ENCODE results near the gene MEGF6.

Gene MEGF6

DNA sequence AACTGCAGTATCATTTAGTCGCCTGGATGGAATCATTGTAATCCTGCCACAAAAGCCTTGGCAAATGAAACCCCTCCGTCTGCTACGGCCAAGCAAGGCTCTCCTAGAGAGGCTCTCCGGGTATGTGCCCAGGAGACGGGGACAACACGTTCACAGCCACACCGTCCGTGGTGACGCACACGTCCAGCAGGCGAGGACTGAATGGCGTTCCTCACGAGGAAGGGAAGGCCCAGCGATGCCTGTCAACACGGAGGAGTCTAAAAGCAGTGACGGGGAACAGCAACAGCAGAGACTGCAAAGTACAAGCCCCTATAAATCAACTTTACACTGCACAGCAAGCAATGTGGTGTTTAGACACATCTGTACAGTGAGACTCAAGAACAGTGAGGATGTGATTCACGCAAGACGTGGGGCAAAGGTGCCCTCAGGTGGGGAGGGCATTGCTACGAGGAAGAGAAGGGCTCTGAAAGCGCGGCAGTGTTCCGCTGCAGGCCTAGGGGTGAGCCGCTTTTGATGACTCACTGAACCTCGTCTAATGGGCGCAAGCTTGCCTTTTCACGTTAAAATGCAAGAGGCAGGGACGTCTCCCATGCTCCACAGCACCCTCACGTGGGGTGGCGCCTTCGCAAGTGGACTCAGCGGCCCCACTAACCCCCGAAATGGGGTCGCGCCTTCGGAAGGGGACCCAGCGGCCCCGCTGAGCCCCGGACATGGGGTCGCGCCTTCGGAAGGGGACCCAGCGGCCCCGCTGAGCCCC lies 31.8 kb upstream of the MEGF6 start:
- DNase-seq = no peak

DNA sequence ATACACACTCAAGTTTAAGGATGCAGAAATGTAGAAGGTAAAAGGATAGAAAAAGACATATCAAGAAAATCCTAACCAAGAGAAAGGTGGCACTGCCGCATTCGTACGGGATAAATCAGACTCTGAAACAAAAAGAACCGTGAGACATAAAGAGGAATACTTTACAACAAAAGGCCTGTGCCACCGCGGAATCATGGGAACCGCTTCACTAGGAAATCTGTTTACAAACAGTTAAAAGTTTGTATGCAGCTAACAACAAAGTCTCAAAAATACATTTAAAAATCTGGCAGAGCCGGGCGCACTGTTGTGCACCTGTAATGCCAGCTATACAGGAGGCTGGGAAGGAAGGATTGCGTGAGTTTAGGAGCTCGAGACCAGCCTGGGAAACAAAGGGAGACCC lies 30.5 kb upstream of the MEGF6 start:
- no peak for DNase-seq

DNA sequence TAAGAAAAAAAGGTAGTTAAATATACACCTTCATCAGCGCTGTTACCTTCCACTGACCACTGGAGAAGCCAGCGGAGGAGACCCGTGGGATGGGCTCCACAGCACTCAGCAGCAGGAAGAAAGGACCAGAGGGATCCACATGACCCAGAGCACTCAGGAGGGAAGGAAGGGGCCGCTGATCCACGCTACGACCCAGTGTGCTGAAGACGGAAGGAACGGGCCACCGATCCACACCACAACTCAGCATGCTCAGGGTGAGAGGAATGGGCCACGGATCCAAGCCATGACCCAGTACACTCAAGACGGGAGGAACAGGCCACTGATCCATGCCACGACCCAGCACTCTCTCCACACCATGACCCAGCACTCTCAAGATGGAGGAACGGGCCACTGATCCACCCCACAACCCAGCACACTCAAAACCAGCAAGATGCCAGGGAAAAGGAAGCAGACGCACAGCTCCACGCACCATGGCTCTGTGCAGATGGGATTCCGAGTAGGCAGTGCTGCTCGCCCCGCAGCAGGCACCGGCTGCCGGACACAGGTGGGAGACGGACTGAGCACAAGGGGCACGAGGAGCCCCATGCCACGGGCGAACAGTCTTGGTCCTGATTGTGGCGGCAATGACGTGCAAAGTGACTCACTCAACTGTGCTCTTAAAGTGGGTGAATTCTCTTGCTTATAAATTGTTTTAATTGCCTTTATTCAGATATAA lies 29.9 kb upstream of the MEGF6 start:
- no peak for DNase-seq

DNA sequence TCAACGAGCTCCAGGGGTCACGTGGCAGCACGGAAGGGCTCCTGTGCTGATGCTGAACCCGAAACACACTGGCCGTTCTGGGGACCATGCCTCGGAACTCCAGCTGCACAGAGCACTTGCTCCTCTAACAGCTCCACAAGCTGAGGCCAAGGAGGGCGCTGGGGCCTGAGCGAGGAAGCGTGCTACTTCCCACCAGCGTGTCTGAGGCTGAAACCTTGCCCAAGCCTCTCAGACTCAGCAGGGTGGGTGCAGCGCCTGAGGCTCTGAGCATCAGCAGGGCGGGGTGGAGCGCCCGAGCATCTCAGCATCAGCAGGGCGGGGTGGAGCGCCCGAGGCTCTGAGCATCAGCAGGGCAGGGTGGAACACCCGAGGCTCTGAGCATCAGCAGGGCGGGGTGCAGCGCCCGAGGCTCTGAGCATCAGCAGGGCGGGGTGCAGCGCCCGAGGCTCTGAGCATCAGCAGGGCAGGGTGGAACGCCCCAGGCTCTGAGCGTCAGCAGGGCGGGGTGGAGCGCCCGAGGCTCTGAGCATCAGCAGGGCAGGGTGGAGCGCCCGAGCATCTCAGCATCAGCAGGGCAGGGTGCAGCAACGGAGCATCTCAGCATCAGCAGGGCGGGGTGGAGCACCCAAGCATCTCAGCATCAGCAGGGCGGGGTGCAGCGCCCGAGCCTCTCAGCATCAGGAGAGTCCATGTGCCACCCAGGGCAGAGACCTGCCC lies 29.0 kb upstream of the MEGF6 start:
- DNase-seq = no peak

DNA sequence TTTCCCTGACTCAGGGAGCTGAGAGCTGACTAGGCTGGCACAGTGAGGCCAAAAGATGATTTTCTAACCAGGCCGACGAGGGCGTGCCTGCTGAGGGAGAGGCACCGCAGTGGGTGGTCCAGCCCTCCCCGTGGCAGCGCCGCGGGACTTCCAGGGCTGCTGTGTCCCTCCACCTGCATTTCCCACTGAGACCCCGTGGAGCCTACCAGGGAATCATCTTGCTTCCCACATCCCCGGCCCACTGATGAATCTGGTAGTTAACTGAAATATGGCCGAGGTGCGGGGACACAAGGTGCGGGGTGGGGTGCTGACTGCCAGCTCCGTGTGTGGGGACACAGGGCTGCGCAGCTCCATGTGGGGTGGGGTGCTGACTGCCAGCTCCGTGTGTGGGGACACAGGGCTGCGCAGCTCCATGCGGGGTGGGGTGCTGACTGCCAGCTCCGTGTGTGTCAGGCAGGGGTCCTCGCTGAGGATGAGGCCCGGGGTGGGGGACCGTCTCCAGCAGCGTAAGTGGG lies 28.1 kb upstream of the MEGF6 start:
- DNase-seq = no peak

DNA sequence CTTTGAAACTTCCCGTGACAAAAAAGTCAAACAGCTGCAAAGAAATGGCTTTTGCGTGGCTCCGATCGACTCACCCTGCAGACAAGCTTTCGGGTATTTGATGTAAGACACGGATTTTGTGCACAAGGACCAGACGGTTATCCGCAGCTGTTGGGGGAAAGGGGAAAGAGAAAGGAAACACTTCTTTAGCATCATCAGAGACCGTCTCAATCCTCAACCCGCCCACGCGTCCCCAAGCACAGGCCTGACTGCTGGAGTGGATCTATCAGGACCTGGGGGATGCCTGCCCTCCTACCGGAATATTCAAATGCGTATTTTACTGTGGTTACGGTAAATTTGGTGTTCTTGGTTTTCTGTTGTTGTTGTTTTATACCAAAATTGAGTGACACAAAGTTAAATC lies 27.4 kb upstream of the MEGF6 start:
- DNase-seq = no peak

DNA sequence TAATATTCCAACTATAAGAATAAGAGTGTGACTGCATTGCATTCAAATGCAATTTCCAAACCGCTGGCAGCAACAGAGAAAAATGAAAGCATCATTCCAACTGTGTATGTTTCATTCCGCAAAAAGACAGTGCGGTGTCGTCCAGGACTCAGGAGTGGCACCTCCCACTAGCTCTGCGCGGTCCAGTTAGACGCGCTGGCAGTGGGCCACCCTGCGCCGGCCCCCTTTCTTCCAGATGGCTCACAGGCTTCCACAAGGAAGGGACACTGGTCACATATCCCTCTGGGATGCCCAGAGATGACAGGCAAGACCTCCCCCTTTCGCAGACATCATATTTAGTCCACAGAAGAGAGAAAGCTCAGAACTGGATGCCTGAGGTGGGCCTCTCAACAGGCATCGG lies 26.7 kb upstream of the MEGF6 start:
- no peak for DNase-seq

DNA sequence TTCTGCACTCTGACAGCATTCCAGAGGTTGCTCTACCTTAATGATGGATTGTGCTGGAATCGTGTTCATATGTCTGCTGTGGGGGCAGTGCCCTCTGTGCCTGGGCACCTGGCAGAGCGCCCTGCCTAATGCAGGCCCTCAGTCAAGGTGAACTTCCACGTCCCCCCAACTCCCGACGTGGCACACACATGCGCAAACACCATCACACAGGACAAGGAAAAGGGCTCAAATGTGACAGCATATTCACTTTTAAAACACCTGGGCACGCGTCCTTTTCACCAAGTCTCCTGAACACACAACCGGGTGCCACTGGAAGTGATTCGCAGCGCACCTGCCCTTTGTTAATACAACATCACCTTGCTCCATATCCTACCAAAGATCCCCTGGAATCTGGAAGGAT lies 25.2 kb upstream of the MEGF6 start:
- no peak for DNase-seq

DNA sequence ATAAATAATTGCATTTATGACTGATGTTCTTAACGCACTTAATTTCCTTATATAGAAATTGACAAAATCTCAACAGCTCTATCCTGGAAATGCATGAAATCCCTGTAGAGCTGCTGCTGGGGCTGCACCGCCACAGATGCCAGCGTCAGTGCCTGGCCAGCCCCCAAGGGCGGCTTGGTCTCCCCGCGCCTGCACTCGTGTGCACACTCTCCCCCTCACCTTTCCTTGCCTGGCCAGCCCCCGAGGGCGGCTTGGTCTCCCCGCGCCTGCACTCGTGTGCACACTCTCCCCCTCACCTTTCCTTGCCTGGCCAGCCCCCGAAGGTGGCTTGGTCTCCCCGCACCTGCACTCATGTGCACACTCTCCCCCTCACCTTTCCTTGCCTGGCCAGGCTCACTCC lies 24.8 kb upstream of the MEGF6 start:
- DNase-seq = no peak

DNA sequence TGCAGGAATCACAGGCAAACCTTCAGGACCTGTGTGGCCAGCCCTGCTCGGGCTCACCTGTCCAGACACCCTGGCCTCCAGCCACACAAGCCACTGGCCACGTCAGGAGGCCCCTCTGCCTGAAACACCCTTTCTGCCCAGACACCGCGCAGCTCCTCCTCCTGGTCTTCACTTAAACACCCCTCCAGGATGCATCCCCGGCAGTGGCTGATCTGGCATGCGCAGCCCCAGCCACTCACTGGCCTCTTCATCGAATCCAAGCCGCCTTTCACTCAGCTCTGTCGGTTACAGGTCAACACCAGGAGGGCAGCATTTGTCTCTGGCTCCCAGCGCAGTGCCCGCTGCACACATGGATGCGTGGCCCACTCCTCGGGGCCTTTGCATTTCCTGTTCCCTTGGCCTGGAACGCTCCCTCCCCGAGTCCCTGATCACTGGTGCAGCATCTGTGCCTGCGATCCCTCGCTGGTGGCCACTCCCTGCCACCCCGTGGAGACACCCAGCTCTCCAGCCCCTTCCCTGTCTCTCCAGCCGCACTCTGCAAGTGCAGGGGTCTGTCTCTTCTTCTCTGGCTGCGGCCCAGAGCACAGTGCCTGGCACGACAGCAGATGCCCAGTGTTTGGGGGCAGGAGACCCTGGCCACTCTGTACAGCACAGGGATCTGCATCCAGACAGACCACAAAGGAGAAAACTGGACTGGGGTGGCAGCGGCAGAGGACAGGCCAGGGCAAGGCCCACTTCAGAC lies 22.9 kb upstream of the MEGF6 start:
- DNase-seq = no peak

DNA sequence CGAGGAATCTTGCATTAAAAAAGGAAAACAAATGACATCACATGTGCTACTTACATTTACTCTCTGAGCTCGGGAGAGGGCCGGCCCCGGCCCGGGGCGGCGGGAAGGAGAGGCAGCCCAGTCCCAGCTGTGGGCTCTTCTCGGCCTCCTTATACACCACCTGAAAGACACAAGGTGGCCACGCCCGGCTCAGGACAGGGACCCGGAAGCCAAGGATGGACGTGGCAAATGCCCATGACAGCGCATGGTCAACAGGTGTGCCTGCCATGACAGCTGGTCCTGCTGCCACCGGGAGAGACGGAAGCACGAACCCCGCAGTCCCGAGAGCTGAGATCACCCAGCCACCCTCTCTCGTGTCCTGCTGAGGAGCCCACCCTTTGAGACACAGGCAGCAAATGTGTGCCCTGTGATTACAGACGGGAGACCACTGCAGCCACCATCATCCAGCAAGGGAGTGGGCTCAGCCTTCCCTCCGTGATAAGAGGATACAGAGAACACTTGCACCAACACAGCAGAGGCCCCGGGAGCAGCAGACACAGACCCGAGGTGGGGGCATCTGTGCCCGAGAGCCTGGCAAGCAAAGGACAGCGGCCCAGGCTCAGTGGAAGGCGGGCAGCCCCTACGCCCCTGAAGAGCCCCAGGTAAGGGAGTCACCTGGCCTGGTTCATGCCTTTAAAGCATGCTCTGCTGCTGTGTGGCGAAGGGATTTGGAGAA lies 22.2 kb upstream of the MEGF6 start:
- DNase-seq = no peak

DNA sequence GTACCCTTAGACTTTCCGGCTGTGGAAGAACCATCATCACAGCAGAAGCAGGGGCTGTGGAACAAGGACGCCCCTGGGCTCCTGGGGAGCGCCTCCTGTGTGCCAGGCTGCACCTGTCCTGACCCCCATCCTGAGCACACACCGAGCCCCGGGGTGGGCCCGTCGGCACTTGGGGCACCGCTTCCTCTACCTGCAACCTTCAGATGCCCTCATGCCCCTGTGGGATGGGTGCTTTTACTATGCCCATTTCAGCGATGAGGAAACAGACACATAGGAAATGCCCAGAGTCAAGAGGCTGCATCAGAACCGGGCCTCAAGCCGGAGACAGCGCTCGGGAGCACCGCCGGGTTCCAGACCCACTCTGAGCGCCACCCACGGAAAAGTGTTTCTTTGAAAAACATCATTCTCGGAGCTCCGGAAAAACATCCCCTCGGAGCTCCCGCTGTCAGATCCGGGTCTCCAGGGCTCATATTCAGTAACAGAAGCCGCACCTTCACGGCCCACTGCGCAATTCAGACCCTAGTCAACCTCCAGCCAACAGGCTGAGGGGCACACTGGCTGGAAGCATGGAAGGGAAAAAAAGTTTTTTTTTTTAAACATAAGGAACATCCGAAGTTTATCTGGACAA lies 21.5 kb upstream of the MEGF6 start:
- no peak for DNase-seq

DNA sequence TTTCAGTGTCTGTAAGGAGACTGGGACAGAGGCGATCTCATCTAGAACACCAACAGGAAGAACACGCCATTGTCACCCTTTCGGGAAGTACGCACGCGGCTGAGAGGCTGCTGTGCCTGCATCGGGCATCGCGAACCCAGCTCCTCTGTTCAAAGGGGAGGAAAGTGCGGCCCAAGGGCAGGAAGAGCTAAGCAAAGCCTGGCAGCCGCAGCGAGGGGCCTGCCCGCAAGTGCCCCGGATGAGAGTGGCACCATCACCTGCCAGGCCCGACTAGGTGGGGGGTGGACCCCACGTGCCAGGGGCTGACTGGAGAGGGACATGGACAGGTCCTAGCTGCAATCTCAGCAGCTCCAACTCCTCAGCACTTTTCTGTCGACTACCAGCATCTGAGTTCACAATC lies 21.0 kb upstream of the MEGF6 start:
- DNase-seq = no peak

DNA sequence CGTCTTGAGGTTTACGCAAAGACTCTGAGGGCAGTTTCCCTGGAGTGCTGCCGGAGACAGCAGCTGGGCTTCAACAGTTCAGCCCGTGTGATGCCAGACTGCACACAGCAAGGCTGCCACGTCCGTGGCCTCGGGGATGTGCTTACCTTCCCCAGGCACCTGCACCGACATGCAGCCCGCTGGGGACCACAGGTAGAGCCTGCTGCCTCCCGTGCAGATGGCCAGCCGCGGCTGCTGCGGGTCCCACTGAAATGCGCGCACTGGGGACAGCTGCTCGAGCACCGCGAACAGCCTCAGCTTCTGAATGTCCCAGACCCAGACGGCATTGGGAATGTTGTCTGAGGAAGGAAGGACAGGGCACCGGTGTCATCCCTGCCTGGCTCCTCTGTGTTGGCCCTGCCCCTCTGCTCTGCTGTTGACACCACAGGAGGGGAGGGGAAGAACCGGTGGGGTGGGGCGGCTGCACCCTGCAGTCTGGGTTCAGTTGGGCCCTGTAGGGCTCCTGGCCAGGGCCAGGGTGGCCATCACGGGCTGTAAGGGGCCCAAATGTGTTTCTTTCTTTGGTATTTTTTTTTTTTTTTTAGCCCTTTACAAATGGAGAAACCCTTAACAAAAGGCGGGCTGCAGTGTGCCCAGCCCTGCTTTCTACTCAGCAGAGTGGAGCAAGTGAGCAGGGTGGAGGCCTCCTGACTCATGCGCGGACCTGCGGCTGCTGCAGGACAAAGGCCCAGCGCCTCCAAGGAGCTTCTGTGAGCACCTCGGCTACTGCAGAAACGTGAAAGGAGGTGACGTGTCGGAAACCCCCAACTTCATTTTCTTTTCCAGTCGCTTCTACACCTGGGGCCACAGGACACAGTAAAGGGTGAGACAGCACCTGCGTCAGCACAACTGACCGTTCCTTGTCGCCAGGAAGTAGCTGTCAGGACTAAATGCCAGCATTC lies 20.3 kb upstream of the MEGF6 start:
- DNase-seq = no peak

DNA sequence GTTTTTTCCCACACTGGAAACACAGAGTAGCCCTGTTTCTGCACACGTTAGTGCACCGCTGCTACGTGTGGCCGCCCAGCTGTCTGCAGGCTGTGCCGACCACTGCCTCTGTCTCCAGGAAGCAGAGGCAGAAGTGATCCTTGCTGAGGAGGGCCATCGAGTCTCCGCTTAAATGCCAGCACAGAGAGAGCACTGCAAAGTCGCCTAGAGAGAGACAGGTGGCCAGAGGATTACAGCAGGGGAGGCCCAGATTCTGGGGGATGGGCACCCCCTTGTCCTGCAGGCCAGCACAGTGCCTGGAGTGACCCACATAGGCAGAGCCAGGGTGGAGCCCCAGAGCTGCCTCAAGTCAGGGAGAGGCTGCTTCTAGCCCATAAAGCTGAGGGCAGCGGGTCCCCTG lies 19.6 kb upstream of the MEGF6 start:
- no peak for DNase-seq

DNA sequence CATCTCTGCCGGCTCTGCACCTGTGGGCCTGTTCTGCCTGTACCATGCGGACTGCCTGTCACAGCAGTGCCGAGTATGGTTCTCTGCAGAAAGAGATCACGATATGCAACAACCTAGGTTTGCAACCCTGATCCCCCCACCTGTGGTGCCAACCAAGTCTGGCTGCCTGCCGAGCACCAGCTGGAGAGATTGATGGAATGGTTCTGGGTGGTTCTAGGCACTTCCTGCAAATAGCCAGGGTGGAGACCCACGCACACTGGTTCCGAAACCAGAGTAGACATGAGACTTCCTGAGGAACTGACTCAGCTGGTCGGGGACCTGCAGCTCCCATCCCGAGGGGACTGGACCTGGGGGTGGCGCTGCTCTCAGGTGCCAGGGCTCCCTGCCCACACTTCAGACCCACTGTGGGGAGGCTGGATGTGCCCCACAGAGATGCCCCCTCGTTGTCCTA lies 18.9 kb upstream of the MEGF6 start:
- no peak for DNase-seq

DNA sequence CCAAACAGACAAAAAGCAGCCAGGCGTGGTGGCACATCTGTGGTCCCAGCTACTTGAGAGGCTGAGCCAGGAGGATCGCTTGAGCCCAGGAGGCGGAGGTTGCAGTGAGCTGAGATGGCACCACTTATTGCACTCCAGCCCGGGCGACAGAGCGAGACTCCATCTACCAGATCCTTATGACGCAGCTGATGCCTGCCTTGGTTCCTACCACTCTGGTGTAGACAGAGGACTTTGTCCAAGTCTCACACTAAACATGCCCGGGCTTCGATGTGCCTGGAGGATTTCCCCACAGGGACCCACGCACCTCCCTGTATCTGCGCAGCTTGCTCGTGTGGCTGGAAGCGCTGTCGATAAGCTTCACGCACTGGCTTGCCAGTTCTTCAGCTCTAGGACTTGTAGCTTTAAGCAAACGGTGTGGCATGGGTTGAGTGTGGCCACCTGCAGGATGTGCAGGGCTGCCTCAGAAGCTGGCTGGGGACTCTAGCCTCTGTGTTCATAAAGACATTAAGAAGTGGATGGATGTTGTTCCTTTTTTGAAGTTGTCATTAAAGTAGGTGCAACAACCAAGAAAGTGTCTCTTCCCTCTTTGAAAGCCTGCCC lies 18.4 kb upstream of the MEGF6 start:
- no peak for DNase-seq

DNA sequence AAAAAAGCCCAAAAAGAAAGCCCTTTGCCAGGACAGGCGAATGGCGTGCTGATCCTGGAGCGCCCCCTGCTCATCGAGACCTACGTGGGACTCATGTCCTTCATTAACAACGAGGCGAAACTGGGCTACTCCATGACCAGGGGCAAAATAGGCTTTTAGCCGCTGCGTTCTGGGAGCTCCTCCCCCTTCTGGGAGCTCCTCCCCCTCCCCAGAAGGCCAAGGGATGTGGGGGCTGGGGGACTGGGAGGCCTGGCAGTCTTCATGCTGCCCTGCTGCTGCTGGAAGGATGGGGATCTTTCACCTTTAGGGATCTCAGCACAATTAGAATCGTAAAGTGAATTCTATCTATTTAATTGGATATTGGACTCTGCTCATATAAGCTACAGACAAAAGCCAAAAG lies 17.1 kb upstream of the MEGF6 start:
- no peak for DNase-seq

DNA sequence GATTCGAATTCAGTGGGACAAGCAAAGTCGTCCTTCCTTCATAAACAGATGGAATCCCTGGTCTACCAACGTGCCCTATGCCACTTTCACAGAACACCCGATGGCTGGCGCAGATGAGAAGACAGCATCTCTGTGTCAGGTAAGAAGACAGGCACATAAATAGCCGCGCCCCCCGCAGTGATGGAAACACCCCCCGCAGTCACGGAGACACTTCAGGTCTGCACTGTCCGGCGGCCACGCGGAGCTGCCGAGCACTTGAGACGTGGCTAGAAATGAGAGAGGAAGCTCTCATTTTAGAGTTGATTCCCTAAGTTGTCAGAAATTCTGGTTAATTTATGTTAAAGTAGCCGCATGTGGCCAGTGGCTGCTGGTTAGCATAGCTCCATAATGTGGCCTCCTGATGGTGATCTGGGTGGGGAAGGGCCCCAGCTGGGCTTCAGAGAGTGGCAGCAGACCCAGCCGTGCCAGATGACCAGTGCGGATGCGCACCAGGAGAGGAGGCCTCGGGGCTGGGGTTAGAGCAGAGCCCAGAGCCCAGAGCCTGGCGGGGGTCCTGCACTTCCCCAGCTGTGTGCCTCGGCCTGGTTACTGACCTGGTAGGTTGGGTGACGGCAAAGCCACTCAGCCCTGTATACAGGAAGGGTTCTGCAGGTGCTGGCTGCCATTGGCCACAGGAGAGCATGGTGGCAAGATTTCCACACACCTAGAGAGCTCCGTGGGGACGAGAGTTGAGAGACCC lies 16.4 kb upstream of the MEGF6 start:
- DNase-seq = no peak

DNA sequence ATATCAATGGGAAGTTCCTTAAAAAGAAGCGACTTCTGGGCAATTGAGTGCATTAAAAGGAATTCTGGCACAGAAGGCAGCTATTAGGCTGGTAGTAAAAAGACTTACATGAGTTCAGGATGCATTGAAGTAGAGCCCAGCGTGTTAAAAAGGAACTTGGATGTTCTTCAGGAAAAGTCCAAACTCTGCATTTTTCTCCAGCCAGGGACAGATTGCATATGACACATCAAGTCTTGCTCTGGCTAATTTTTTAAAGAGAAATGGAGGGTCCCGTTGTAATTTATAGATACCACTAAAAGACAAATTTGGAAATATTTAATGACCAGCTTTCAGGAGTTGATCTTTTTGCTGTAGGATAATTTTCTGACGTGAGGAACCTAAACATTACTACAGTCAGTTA lies 14.7 kb upstream of the MEGF6 start:
- DNase-seq = no peak

Data from NCI-H1105 (cell line).